GM18505 (cell line): ENCODE data around the gene EPS8L2.

Experiments
- ATAC-seq: cut with Tn5 transposase; IDR thresholded peaks from one replicate; pipeline ENCODE4 v1.9.1; 2021; ENCODE audit not compliant: unreplicated experiment
- POLR2A ChIP-seq: IDR thresholded peaks from 4 replicates; pipeline ENCODE4 v1.6.1; 2011; ENCODE audit warnings: borderline replicate concordance; ENCODE audit not compliant: insufficient read depth, insufficient read length; ENCODE audit errors: extremely low read depth

Gene EPS8L2

GRCh38 chr11:762421-763072, 56.5 kb downstream of the EPS8L2 start:
- no peak for TF ChIP-seq POLR2A
- no peak for ATAC-seq

- ATAC-seq, result no peak
These were observed 57.0 kb downstream of the EPS8L2 start for GRCh38 chr11:763073-763463.

GRCh38 chr11:763549-764321, 57.7 kb downstream of the EPS8L2 start:
- TF ChIP-seq POLR2A, result no peak
- no peak for ATAC-seq

More at GRCh38 chr11:763073-763463, 57.0 kb downstream of the EPS8L2 start:
- TF ChIP-seq POLR2A, result no peak

GRCh38 chr11:764322-765024, 58.4 kb downstream of the EPS8L2 start:
- no peak for ATAC-seq
- no peak for TF ChIP-seq POLR2A

GRCh38 chr11:765025-765801, 59.2 kb downstream of the EPS8L2 start:
- peak; percentile 19 for TF ChIP-seq POLR2A
- no peak for ATAC-seq

GRCh38 chr11:765802-766091, 59.7 kb downstream of the EPS8L2 start:
- ATAC-seq, result no peak
- TF ChIP-seq POLR2A, result no peak

GRCh38 chr11:766106-766935, 60.3 kb downstream of the EPS8L2 start:
- no peak for TF ChIP-seq POLR2A
- ATAC-seq, result no peak

- no peak for TF ChIP-seq POLR2A
- no peak for ATAC-seq
These were observed 60.8 kb downstream of the EPS8L2 start for GRCh38 chr11:766936-767210.

- ATAC-seq, result no peak
- TF ChIP-seq POLR2A, result no peak
These were observed 61.2 kb downstream of the EPS8L2 start for GRCh38 chr11:767238-767637.

- no peak for TF ChIP-seq POLR2A
- no peak for ATAC-seq
These were observed 64.0 kb downstream of the EPS8L2 start for GRCh38 chr11:769887-770641.

- no peak for TF ChIP-seq POLR2A
- no peak for ATAC-seq
These were observed 64.9 kb downstream of the EPS8L2 start for GRCh38 chr11:770642-771616.
